Measurements from ENCODE around the gene MYO7A.
A peak's percentile ranks its signal among the peaks of the same experiment; 100 is the strongest.

MYO7A gene

GRCh38 chr11:77082838-77083565 lies 45.0 kb upstream of the MYO7A start:
- no peaks in the 10 kb centered on the region for H3K27me3 ChIP-seq
- H3K4me3 ChIP-seq = no peak overlapping the region
- peak overlapping the region in 1 of 2 donors; percentile 35 for H3K27ac ChIP-seq
- peak; percentile 71 for DNase-seq
- H3K9me3 ChIP-seq = no peaks in the 10 kb centered on the region
- TF ChIP-seq CTCF (IDR thresholded peaks at IDR 0.05) = no peak
- intact Hi-C loops (cut with DNase I; ENCODE audit: low total_unique reads) = no loop called here
- H3K36me3 ChIP-seq = no peaks in the 10 kb centered on the region
- peaks cover 0 to 10% (median 5%) of the 10 kb centered on the region in 4 donors for H3K4me1 ChIP-seq

- no peaks in the 10 kb centered on the region for H3K9me3 ChIP-seq
- H3K36me3 ChIP-seq = no peaks in the 10 kb centered on the region
- H3K27ac ChIP-seq = no peak overlapping the region
- no peaks in the 10 kb centered on the region for H3K27me3 ChIP-seq
- DNase-seq = peak; percentile 14 to 51
- TF ChIP-seq CTCF (IDR thresholded peaks at IDR 0.05) = no peak
- intact Hi-C loops (cut with DNase I; ENCODE audit: low total_unique reads) = no loop called here
- no peak overlapping the region for H3K4me3 ChIP-seq
- H3K4me1 ChIP-seq = peaks cover 0 to 10% (median 5%) of the 10 kb centered on the region in 4 donors
These were observed 44.3 kb upstream of the MYO7A start for GRCh38 chr11:77083566-77084245.

GRCh38 chr11:77084581-77085191 lies 43.4 kb upstream of the MYO7A start:
- no peak for TF ChIP-seq CTCF (IDR thresholded peaks at IDR 0.05)
- Histone ChIP-seq H3K4me1 (peaks cover 0 to 10% (median 5%) of the 10 kb centered on the region in 4 donors), H3K27ac (no peak overlapping the region), H3K4me3 (no peak overlapping the region), H3K36me3 (no peaks in the 10 kb centered on the region), H3K9me3 (no peaks in the 10 kb centered on the region), H3K27me3 (no peaks in the 10 kb centered on the region)
- peak; percentile 9 to 57 for DNase-seq
- intact Hi-C loops (cut with DNase I; ENCODE audit: low total_unique reads) = no loop called here

GRCh38 chr11:77085652-77086051 lies 42.4 kb upstream of the MYO7A start:
- peaks cover 0 to 10% (median 5%) of the 10 kb centered on the region in 4 donors for H3K4me1 ChIP-seq
- peak in 1 of 2 donors; percentile 57 for DNase-seq
- no peak overlapping the region for H3K4me3 ChIP-seq
- no peak overlapping the region for H3K27ac ChIP-seq
- intact Hi-C loops (cut with DNase I; ENCODE audit: low total_unique reads) = no loop called here
- no peaks in the 10 kb centered on the region for H3K27me3 ChIP-seq
- no peaks in the 10 kb centered on the region for H3K36me3 ChIP-seq
- no peaks in the 10 kb centered on the region for H3K9me3 ChIP-seq
- TF ChIP-seq CTCF (IDR thresholded peaks at IDR 0.05) = no peak

GRCh38 chr11:77086521-77087472 lies 41.2 kb upstream of the MYO7A start:
- intact Hi-C loops (cut with DNase I; ENCODE audit: low total_unique reads) = no loop called here

More at GRCh38 chr11:77086521-77087472, 41.2 kb upstream of the MYO7A start:
- H3K27ac ChIP-seq = no peak overlapping the region
- DNase-seq = peak in 1 of 2 donors; percentile 57
- H3K36me3 ChIP-seq = no peaks in the 10 kb centered on the region
- H3K27me3 ChIP-seq = no peaks in the 10 kb centered on the region
- H3K9me3 ChIP-seq = no peaks in the 10 kb centered on the region
- TF ChIP-seq CTCF (IDR thresholded peaks at IDR 0.05) = no peak
- no peak overlapping the region for H3K4me3 ChIP-seq
- peaks cover 0 to 10% (median 5%) of the 10 kb centered on the region in 4 donors for H3K4me1 ChIP-seq
